DMS114 treated with DMSO at 0.1 percent for 48 hours (cell line): Measurements from ENCODE around the gene TECTB.

Experiments used
- DNase-seq: peaks from one replicate; lab custom pipeline; 2025; ENCODE audit not compliant: unreplicated experiment; lab: John Stamatoyannopoulos, UW

Gene TECTB

GRCh38 chr10:112345743-112346142 is 62.5 kb downstream of the TECTB start:
- no peak for DNase-seq

DNA sequence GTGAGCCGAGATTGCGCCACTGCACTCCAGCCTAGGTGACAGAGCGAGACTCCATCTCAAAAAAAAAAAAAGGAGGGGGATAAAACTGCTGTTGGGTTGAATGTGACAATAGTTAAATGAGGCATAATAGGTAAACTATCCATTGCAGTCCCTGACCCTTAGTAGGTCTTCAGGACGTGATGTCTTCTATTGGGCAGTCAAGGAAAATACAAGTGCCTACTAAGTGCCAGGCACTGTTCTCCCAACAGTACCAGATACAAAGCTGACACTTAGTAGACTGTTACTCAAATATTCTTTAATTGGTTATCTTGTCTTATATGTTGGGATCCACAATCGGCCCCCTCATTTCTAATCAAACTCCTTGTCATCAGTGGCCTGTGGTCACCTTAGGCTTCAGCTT is 63.6 kb downstream of the TECTB start:
- no peak for DNase-seq

- DNase-seq: no peak
Observed at GRCh38 chr10:112347709-112348671, 64.8 kb downstream of the TECTB start.

DNA sequence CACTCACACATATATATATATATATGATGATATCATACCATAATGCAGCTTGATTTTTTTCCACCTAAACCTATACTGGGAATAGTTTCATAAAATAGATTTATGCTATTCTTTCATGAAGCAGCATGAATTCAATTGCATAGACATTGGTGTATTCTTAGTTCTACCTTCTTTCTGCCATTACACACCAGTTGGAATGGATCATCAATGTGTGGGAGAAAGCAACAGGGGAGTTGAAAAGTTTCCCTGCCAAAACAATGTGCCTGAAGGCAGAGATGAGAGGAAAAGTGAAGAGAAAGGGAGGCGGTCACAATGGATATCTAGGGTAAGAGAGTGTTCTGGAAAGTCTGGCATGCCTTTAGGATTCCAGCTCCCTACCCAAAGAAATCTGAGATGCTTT is 65.6 kb downstream of the TECTB start:
- DNase-seq: no peak

DNA sequence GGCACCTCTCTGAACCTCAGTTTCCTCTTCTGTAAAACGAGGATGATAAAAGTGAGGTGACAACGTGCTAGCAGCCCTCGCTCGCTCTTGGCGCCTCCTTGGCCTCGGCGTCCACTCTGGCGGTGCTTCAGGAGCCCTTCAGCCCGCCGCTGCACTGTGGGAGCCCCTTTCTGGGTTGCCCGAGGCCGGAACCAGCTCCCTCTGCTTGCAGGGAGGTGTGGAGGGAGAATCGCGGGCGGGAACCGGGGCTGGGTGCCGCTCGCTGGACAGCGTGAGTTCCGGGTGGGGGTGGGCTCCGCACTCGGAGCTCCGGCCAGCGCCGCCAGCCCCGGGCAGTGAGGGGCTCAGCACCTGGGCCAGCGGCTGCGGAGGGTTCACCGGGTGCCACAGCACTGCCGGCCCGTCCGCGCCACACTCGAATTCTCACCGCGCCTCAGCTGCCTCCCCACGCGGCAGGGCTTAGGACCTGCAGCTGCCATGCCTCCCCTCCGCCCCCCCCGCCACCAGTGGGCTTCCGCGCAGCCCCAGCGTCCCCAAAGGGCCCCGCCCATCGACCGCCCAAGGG is 66.4 kb downstream of the TECTB start:
- DNase-seq: no peak

DNA sequence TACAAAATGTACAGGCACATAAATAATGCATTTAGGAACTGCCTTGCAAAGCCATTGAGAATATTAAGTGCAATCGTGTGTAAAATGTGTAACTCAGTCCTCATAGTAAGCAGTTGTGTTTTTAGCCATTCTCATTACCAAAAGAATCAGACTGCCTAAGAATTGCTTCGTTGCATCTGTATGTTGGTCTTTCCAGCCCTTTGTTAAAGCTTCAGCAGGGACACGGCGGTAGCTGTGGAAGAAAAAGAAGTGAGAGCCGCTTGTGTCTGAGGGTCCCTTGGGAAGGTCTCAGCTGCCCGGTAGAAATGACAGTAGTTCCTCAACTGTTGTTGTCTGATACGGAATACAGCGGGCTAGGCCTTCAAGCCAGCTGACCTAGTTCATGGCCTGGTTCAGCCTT is 67.9 kb downstream of the TECTB start:
- DNase-seq: no peak

DNA sequence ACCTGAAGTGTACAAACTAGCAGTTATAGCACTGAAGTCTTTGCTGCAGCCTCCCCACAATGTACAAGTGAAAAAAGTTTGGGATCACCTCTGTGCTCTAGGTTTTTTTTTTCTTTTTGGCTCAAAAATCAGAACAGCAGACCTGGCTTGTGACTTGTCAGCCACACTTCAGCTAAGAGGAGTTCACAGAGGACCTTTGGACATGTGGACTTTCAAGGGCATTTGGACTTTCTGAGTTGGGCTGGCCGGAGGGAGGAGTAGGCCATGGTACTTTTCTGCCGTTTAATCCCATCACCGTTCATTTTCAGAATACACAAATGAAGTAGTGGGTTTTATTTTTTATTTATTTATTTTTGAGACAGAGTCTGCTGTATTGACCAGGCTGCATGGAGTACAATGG is 68.8 kb downstream of the TECTB start:
- no peak for DNase-seq

GRCh38 chr10:112353046-112353445 is 69.8 kb downstream of the TECTB start:
- DNase-seq: no peak
